Stimulated activated CD4-positive, alpha-beta T cell treated with anti-CD3 and anti-CD28 coated beads, Interleukin-1b, Interleukin-23, amount 100 ng/mL, for 24 hours (primary cell): ENCODE data around the gene HLX.

Source experiments
- DNase-seq, 4 experiments: peaks; one replicate each; pipeline ENCODE4 v3.0.0-alpha.2; 2020; ENCODE audit warnings: low read depth in 4 of 4, low spot score in 1 of 4

HLX gene

GRCh38 chr1:220879076-220879508 is at the start of gene HLX:
HLX (plus strand) TSS chr1:220879443; CDS start chr1:220879858, 415 bp downstream.
- no peak for DNase-seq

DNA sequence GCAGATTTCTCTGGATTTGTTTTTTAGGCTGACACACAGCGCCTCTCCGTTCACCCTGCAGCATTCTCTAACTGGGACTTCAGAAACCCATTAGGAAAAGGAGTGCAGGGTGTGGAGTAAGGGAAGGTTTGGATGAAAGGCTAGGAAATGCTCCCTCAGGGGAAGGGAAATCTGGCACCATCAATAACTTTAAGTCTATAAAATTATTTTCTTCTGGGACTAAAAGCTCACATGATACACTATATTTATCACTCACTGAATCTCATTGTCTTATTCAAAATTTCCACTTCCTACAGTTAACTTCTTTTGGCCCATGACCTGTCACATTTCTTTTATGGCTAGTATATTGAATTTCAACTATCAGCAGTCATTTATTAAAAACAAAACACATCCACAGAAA is 45.8 kb upstream of the HLX start:
- DNase-seq, result no peak

DNA sequence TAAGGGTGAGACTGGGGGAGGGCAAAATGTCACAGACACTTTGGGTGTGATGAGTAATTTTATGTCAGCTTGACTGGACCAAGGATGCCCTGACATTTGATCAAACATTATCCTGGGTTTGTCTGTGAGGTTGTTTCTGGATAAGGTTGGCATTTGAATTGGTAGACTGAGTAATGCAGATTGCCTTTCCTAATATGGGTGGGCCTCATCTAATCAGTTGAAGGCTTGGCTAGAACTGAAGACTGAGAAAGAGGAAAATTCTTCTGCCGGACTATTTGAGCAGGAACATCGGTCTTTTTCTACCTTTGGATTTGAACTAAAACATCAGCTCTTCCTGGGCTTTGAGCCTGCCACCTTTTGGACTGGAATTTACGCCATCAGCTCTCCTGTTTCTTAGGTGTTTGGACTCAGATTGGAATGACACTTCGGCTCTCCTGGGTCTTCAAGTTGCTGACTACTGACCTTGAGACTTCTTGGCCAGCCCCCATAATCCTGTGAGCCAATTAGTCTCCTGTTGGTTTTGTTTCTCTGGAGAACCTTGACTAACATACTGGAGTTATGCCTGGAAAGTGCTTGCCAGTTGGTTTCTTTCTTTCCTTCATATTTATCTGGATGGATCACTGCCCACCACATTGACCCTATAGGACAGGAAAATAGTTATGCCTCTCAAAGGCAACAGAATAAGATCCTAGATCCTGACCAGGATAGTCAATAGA is 44.9 kb upstream of the HLX start:
- DNase-seq, result no peak

DNA sequence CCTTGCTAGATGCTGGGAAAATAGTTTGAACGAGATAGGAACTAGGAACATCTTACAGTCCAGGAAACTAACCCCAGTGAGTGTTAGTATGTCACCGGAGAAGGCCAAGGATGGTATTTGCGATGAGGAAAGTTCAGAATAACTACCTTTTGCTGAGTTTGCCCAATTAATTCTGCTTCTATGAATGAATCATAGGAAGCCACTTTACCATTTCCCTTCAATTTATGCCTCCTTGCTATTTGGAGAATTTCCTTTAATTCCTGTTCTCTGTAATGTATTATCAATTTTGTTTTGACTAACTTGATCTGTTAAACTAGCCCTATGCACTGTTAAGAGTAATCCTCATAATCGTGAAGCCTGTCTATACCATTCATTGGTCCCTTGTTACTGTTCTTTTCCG is 40.7 kb upstream of the HLX start:
- DNase-seq, result no peak

DNA sequence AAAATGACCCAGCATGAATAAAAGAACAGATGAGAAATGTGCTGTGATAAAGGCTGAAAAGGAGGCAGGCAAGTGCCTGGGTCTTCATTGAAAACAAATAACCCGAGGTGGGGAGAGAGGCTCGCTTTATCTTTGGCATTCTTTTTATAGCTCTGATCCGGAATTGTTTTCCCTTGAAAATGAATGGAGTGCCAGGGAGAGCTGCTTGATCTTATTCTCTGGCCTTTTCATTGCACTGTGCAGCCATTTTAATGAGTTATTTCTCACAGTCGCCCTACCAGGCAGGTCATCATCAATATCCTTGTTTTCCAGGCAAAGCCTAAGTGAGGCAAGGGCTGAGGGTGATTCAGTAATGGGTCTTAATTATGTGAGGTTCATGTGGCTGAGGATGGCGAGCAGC is 39.8 kb upstream of the HLX start:
- no peak for DNase-seq

DNA sequence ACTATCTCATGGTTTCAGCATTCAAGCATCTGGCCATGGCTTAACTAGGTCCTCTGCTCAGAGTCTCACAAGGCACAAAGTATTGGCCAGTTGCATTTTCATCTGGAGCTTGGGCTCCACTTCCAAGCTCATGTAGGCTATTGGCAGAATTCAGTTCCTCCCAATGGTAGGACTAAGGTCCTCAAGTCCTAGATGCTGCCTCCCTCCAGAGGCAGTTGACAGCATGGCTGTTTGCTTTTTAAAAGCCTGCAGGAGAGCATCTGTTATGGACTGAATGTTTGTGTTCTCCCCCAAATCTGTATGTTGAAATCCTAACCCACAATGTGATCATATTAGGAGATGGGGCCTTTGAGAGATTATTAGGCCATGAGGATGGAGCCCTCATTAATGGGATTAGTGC is 38.0 kb upstream of the HLX start:
- DNase-seq, result no peak

GRCh38 chr1:220843481-220844011 is 35.7 kb upstream of the HLX start:
- DNase-seq, result no peak

DNA sequence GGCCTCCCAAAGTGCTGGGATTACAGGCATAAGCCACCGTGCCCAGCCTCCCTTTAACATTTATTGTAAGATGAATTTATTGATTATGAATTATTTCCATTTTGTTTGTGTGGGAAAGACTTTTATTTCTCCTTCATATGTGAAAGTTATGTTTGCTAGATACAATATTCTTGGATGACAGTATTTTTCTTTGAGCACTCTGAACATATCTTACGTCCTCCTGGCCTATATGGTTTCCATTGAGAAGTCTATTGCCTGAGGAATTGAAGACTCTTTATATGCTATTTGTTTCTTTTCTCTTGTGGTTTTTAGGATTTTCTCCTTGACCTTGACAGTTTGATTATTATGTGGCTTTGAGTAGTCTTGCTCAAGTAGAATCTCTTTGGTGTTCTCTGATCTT is 26.8 kb upstream of the HLX start:
- DNase-seq, result no peak

GRCh38 chr1:220872296-220872695 is 6.9 kb upstream of the HLX start:
- no peak for DNase-seq

GRCh38 chr1:220873087-220873486 is 6.2 kb upstream of the HLX start:
- no peak for DNase-seq

DNA sequence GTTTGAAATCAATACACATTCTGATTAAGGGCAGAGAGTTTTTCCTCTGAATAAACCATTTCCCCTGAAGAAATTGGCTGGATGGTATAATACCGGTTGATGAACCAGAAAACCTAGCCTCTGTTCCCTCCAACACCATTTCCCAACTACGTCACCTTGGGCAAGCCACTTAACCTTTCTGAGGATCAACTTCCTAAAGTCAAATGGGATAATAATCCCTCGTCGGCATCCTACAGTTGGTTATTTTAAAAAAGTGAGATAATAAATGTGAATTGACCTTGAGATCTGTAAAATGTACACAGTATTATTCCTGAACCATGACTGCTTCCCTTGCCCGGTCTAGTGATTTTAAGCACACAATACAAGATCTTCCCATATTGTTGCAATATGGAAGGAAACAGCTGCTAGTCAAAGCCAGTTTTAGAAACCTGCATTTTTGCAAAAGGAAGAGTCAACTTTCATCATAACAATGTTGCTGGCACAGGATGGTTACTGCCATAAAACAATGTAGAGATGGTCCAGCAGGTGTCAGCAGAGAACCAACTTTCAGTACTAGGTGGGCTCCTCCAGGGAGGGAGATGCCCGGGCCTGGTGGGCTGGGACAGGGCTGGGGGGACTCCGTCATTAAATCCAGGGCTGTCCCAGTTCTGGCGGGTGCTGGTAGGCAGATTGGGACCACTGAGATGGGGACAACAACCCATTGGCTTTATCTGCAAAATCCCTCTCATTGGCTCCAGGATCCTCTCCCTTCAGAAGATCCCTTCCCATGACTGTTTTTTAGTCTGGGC is 5.2 kb upstream of the HLX start:
- no peak for DNase-seq

DNA sequence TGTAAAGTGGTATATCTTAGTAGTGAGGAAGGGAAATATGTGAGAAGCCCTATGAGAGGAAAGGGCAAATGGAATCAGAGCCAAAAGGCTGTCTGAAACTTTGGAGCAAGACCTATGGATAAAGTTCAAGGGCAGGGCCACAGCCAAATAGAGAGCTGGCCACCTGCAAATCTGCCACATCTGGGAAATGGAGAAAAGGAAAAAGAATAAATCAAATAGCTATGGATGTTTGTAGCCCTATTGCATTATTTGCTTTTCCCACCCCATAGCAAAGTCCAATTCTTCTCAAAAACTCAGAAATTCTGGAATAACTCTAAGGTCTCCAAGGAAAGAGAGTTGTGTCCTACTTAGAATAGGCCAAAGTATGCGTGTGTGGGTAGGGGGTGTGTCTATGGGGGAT is 4.0 kb upstream of the HLX start:
- DNase-seq, result no peak

- no peak for DNase-seq
Measured at GRCh38 chr1:220876511-220877376, 2.5 kb upstream of the HLX start.

DNA sequence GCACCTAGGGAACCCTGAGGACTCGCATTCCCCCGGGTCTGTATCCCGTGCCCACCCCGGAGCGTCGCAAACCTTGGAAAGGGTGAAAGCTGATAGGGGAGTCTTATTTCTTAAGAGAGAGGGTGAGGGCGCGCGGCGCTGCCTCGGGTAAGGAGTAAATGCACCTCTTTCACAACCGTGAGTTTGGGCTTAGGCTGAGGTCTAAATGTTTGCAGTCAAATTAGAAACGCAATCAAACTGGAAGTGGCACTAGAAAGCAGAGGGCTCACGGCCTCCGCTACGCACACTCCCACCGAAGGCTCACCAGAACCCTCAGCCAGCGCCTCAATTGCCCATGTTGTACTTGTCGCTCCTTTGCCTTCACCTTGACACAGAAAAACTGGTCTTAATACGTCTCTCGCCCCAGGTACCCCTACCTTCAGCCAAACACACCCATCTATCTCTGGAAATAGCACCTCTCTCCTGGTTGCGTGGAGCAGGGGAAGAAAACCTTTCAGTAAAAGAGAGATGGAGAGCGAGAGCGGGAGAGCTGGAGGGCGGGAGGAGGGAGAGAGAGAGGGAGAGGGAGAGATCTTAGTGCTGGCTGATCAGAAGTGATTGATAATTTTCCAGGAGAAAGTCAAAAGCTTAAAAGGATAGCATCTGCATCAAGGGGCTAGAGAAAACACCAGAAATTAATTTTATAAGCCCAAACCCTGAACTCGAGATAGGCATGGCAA is 1.7 kb upstream of the HLX start:
- DNase-seq, result no peak

DNA sequence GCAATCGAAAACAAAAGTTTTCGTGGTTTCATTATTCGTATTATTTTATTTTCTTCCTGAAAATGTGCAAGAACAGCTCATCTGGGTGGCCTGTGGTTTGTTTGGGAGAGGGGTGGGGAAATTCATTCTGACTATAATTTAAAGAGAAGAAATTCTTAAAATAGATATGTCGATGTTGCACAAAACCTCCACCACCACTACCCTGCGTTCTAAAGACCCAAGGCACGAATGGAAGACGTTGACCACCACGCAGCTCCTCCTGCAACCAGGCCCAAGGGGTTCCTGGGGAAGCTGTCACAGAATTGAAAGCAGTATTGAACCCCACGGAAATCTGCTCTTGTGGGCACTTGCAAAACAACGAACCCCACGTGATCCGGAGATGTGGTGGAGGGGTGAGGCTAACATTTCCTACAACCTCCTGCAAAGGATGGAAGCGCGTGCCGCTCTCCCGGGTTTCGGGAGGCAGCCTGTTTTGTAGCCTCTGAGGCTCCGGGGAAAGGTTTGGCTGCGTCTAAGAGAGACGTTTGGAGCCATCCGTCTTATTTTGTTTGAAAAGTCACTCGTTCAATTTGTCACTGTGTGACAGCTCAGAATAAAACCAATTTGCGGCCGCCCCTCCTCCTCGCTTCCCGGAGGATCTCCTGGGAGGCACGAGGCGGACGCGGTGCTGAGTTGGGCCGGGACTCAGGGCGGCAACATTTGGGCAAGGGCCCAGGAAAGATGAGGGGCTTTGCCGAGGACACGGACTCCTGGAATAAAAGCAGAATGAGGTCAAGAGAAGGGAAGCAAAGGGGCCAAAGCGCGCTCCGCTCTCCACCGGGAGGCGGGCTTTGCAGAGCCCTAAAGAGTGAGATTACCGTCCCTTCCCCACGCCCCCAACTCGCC is 810 bp upstream of the HLX start:
- DNase-seq, result no peak

DNA sequence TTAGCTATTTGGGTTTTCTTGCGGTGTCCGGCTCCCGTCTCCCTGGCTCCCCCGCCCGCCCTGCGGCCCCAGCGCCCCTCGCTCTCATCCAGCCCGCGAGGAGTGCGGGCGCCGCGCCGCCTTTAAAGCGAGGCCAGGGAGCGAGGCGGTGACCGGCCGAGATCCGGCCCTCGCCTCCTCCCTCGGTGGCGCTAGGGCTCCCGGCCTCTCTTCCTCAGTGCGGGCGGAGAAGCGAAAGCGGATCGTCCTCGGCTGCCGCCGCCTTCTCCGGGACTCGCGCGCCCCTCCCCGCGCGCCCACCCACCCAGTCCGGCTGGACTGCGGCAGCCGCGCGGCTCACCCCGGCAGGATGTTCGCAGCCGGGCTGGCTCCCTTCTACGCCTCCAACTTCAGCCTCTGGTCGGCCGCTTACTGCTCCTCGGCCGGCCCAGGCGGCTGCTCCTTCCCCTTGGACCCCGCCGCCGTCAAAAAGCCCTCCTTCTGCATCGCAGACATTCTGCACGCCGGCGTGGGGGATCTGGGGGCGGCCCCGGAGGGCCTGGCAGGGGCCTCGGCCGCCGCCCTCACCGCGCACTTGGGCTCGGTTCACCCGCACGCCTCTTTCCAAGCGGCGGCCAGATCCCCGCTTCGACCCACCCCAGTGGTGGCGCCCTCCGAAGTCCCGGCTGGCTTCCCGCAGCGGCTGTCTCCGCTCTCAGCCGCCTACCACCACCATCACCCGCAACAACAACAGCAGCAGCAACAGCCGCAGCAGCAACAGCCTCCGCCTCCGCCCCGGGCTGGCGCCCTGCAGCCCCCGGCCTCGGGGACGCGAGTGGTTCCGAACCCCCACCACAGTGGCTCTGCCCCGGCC is 492 bp downstream of the HLX start:
- no peak for DNase-seq

DNA sequence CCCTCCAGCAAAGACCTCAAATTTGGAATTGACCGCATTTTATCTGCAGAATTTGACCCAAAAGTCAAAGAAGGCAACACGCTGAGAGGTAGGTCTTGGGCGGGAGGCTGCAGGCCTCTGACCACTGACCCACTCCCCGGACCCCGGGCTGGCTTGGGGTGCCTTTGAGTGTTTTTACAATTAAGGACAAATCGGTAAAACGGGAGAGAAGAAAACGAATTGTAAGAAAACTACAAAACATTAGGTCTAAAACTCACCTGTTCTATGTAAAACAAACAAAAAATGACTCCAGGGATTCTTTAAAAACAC is 1.1 kb downstream of the HLX start:
- DNase-seq, result no peak

DNA sequence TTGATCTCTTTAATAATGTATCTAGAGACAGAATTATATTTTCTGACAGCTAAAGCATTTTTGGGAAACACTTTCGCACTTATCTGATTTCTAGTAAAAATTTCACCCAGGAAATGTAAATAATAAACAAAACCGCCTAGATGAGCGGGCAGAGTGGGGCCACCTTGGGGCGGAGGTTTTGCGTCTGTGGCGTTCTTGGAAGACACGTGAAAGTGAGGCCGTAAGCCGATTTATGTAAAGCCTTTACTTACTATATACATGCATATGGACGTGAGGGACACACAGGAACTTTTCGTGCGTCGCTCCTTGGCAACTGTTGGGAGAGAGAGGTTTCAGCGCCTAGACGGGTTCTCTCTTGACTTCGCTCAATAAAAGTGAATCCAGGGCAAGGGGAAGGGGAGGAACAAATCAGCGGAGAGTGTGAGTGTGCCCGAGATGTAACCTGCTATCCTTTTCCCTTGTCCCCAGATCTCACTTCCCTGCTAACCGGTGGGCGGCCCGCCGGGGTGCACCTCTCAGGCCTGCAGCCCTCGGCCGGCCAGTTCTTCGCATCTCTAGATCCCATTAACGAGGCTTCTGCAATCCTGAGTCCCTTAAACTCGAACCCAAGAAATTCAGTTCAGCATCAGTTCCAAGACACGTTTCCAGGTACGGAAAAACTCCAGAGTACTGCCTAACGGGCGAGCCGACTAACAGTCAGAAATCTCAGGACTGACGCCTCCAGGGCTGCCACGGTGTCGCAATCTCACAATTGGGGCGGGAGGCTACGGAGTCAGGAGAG is 1.7 kb downstream of the HLX start:
- no peak for DNase-seq
